HG03457 (cell line): Measurements from ENCODE around the gene AQP2.
"Not testable (repeated sequence)": the region's sequence is repeated elsewhere in the genome, so short reads cannot be mapped to it uniquely, and the experiment has no call there.

Experiments
- ATAC-seq: cut with Tn5 transposase; IDR thresholded peaks from one replicate; pipeline ENCODE4 v1.9.1; 2021; ENCODE audit warnings: moderate number of reproducible peaks; ENCODE audit not compliant: unreplicated experiment

The AQP2 gene

DNA sequence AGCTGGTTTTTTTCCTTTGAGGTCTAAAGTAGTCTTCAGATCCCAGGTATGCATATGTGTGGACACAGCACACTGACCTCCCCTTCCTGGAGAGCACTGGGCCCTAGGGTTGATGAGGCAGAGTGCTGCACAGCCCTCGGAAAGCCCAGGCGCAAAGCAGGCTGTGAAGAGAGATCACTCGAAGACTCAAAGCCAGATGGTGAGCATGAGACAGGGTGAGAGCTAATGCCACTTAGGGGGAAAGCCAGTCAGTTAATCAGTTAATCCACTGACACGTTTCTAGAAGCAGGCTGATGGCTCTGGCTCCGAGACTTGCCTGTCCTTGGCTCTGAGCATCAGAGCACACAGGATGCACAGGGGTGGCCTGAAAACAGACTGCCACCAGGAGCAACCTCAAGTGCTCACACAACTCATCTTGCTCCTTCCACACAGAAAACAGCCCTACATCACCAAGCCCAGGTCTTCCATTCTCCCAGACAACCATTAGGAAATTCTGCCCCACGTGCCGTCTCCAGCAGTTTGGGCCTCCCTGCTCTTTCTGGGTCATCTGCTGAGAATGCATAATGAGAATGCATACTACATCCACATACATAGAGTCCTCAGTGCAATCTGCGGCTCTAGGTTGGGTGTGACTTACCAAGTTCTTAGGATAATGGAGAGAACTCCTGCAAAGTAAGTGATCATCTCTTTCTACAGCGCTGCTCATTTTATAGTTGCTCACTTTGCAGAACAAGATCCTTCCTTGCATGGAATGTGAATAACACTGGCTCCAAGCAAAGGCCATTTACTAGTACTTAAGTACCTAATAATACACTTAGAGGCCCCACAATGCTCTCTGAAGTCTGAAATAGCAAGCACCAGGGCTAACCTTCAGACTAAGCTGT lies 34.2 kb downstream of the AQP2 start:
- ATAC-seq: no peak

- ATAC-seq: no peak
Observed at GRCh38 chr12:49985981-49986380, 35.4 kb downstream of the AQP2 start.

DNA sequence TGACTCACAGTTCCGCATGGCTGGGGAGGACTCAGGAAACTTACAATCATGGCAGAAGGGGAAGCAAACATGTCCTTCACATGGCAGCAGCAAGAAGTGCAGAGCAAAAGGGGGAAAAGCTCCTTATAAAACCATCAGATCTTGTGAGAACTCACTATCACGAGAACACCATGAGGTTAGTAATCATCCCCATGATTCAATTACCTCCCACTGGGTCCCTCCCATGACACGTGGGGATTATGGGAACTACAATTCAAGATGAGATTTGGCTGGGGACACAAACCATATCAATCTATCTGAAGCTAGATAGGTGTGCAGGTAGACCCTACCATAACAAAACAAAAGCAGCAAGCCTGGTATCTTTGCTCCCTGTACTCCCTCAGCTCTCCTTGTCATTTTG lies 35.9 kb downstream of the AQP2 start:
- ATAC-seq: not testable (repeated sequence)

DNA sequence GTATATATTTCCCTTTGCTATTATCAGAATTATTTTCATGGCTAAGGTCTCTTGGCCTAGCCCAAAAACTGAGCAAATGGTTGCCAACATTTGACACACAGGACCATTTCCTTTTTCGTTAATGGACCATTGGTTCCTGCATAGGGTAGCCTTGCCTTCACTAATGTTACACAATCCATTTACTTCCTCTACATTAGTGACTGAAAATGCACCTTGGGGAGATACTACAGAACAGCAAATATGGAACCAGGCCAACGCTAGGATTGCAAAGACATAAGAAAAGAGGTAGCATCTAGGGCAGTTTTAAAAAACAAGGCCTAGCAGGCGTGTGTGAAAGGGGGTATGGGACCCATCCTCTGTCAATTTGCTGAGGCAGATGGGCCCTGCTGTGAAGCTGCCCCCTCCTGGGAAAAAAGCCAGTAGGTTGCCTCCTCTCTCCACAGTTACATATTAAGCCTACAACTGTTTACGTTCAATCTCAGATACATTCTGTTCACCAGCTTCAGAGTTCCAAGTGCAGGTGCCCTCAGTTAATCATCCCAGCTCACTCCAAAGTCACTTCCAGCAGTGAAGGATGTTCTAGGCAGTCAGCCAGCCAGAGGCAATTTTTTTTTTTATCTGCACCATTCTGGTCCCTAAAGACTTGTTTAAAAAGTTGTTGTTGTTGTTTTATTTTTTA lies 37.2 kb downstream of the AQP2 start:
- ATAC-seq: no peak

GRCh38 chr12:49989400-49989799 lies 38.9 kb downstream of the AQP2 start:
- ATAC-seq: not testable (repeated sequence)

DNA sequence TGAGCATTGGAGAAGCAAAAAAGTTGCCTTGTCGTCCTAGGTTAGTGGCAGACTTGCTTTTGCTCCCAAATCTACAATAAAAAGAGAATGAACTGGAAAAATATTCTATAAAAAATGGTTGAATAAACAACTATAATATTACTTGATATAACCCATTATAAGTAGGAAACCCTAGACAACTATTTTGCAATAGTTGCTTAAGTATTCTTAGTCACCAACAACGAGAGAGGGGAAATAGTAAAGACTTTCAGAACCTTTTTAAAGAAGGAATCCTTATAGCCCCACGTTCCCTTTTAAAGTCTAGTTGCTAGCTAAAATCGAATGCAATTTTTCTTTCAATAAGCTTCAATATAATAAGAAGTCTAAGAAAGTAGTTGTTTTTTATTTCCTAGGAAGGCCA lies 39.7 kb downstream of the AQP2 start:
- ATAC-seq: no peak

DNA sequence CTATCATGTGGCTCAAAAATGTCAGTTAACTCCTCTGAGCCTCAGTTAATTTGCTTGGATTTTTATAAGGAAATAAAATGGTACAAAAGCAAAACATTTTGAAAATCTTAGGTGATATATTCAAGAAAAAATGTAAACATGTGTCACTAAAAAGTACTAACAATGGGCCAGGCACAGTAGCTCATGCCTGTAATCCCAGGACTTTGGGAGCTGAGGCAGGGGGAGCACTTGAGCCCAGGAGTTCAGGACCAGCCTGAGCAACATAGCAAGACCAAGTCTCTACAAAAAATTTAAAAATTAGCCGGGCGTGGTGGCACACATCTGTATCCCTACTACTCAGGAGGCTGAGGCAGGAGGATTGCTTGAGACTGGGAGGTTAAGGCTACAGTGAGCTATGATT lies 47.9 kb downstream of the AQP2 start:
- ATAC-seq: no peak

DNA sequence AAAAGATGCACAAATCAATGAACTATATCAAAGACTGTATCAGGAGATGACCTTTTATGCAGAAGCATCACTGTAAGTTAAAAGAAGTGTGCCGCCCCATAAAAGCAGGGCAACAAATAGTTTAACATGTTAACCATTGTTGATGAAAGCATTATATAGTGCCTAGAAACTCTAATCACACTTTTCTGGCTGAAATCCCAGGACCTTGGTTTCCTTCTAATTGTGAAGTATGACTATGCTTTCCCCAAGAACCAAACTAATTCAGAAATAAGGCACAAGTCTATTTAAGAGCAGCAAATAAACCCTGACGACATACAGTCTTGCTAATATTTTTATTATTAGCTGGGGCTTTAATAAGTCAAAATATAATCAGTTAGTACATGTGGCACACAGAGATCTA lies 53.1 kb downstream of the AQP2 start:
- ATAC-seq: no peak

- ATAC-seq: no peak
Observed at GRCh38 chr12:50004696-50005095, 54.2 kb downstream of the AQP2 start.

DNA sequence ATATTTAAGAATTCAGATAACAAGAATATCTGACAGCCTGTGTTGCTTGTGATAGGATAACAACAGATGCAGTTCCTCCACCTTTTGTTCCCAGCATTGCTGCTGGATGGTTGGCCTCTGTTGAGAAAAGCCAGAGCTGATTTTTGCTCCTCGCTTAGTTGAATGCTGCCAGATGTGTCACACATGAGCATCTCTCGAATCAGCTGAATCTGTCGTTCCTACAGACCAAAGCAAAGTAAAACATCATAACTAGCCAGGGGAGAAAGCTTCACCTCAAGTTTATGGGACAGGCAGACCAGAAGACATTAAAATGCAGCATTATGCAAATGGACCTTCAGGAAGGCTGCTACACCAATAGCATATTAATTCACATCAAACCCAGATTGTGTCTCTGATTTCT lies 54.6 kb downstream of the AQP2 start:
- ATAC-seq: no peak

- ATAC-seq: no peak
Observed at GRCh38 chr12:50006280-50006679, 55.7 kb downstream of the AQP2 start.

- ATAC-seq: no peak
Observed at GRCh38 chr12:50006754-50007442, 56.4 kb downstream of the AQP2 start.
